Stomach (tissue), 9 donors: Measurements from ENCODE around the gene ZNF267. TPM values are rescaled to one million over a fixed set of nuclear protein-coding genes. Genes with fewer than 3 reads are reported as not detected.

Experiments
- DNase-seq, 2 donors: peaks; one replicate each; pipeline versions ENCODE4 v3.0.0 to v3.0.0-alpha.2; 2013 to 2019
- H3K27ac ChIP-seq, 5 donors: fragments of 200-600 bp in 4 of 5; sonication (generic) in 4 of 5; one replicate each; pipeline ENCODE4 v1.5.1; 2013 to 2019; ENCODE audit warnings: mild to moderate bottlenecking in 1 of 5, moderate library complexity in 1 of 5
- H3K27me3 ChIP-seq, 3 donors: fragments of 200-600 bp; sonication (generic); one replicate each; pipeline ENCODE4 v1.5.1; 2017 to 2019; ENCODE audit warnings: mixed run types in 1 of 3
- H3K36me3 ChIP-seq, 4 donors: fragments of 200-600 bp; sonication (generic); 1 replicate in 3 of 4; 2 replicates in 1 of 4; pipeline ENCODE4 v1.5.1; 2016 to 2019
- H3K4me1 ChIP-seq, 4 donors: fragments of 200-600 bp; sonication (generic); one replicate each; pipeline ENCODE4 v1.5.1; 2016 to 2019
- H3K4me3 ChIP-seq, 4 donors: fragments of 200-600 bp; sonication (generic) in 3 of 4; one replicate each; pipeline ENCODE4 v1.5.1; 2016 to 2019; ENCODE audit warnings: mild to moderate bottlenecking in 1 of 4
- H3K9me3 ChIP-seq, 4 donors: fragments of 200-600 bp; sonication (generic); one replicate each; pipeline ENCODE4 v1.5.1; 2016 to 2019
- CTCF ChIP-seq, 7 experiments: fragments of 450-650 bp in 4 of 7; fragments of 200-600 bp in 3 of 7; sonication (generic) in 3 of 7; IDR thresholded peaks; one replicate each; pipeline ENCODE4 v1.5.1; 2016 to 2019; ENCODE audit warnings: antibody characterized with exemption in 7 of 7, control low read depth in 2 of 7, mild to moderate bottlenecking in 1 of 7
- EP300 ChIP-seq: sonication (generic); formaldehyde crosslinking; IDR thresholded peaks from one replicate; pipeline ENCODE4 v1.6.1; 2017; ENCODE audit warnings: antibody characterized with exemption
- POLR2A ChIP-seq, 4 donors: fragments of 450-650 bp; IDR thresholded peaks; one replicate each; pipeline ENCODE4 v1.6.1; 2016; ENCODE audit warnings: antibody characterized with exemption in 4 of 4, control low read depth in 2 of 4, mild to moderate bottlenecking in 1 of 4, moderate library complexity in 1 of 4
- POLR2AphosphoS5 ChIP-seq, 3 donors: sonication (generic); formaldehyde crosslinking; IDR thresholded peaks; one replicate each; pipeline ENCODE4 v1.6.1; 2016; ENCODE audit warnings: antibody characterized with exemption in 3 of 3
- WGBS, 5 donors: extraction: QIAGEN DNeasy Blood & Tissue Kit in 3 of 5; methylation state at CpG; one replicate each; pipeline versions ENCODE4 v1.1.5 to v1.1.7; 2013 to 2018; 5-methylcytosine and 5-hydroxymethylcytosine counted together
- intact Hi-C: fragments of 100-400 bp; cut with DNase I; formaldehyde crosslinking; loops from one replicate; pipeline ENCODE4 v1.15.1; 2023; ENCODE audit warnings: low total_unique reads
- polyA plus RNA-seq, 3 donors: library from polyadenylated mRNA; stranded (reverse); fragments of 200-250 nt; gene quantifications; one replicate each; pipeline ENCODE4 v1.2.3, GENCODE V29; 2013
- total RNA-seq, 5 donors: library from RNA; depleted of rRNA; stranded (reverse); fragments of >200 nt; gene quantifications; one replicate each; pipeline versions ENCODE4 v1.1.0 to v1.2.3, GENCODE V29; 2014 to 2016
- donor health status: healthy with polysubstance abuse.
- donor health status: Bipolar disorder and iron deficiency.
- donor health status: healthy.

Gene ZNF267
- total and polyA plus RNA-seq, 8 donors: 3.5 to 30.3 (median 13.2) TPM

GRCh38 chr16:31868164-31868563, 5.4 kb upstream of the ZNF267 start:
- Histone ChIP-seq H3K9me3 (no peaks in the 10 kb centered on the region), H3K27me3 (peaks cover 0 to 3% (median 0%) of the 10 kb centered on the region in 3 donors), H3K27ac (no peak overlapping the region), H3K4me1 (peaks cover 0 to 11% (median 10%) of the 10 kb centered on the region in 4 donors), H3K36me3 (no peaks in the 10 kb centered on the region), H3K4me3 (no peak overlapping the region)
- TF ChIP-seq POLR2A (IDR thresholded peaks at IDR 0.05) (no peak), CTCF (IDR thresholded peaks at IDR 0.05) (no peak), POLR2AphosphoS5 (IDR thresholded peaks at IDR 0.05) (no peak), EP300 (no peak)
- WGBS, 5 donors: 24 to 37% (median 32%) methylated on average over 3 of the region's 3 CpGs
- no peak for DNase-seq
- intact Hi-C loops: no loop called here

GRCh38 chr16:31868691-31869167, 4.9 kb upstream of the ZNF267 start:
- TF ChIP-seq CTCF (IDR thresholded peaks at IDR 0.05): peak in 5 of 7 experiments; percentile 64 to 84 (median 75)
- no peak for TF ChIP-seq POLR2AphosphoS5 (IDR thresholded peaks at IDR 0.05)
- 9 to 16% (median 14%) methylated on average over 6 to 8 of the region's 8 CpGs for WGBS, 5 donors
- intact Hi-C loops: no loop called here
- Histone ChIP-seq H3K4me1 (peaks cover 0 to 14% (median 12%) of the 10 kb centered on the region in 4 donors), H3K9me3 (no peaks in the 10 kb centered on the region), H3K36me3 (no peaks in the 10 kb centered on the region), H3K27me3 (peaks cover 0 to 3% (median 0%) of the 10 kb centered on the region in 3 donors), H3K4me3 (peak overlapping the region in 1 of 4 donors; percentile 16), H3K27ac (peak overlapping the region in 4 of 5 donors; percentile 36 to 77 (median 45))
- peak; percentile 89 for DNase-seq

DNA sequence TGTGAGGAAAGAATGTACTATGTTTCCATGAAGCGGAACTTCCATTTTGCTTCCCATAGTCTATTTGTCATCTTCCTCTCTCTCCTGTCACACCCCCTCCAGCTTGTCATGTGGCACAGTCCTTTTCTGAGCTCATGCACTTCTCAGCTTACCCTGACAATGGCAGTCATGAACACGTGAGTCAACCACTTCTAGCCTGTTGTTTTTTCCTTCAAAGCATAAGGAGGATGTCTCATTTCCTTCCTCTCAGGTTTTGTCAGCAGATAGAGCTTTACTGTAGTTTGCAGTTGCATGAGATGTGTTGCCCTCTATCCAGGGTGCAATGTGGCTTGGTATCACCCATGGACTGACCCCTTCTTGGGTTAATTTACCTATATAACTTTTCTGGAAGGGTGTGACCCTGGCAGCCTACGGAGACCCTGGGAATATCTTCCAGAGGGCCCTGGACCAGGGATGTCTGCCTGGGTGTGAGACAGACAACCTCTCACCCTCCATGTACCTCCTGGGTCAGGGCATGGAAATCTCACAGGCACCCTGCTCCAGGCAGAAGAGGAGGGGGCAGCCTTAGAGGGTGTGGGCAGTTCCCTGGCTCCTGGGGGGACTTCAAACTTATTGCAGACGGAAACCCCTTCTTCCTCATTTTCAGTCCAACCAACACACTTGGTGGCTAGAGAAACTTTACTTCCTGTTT, 4.0 kb upstream of the ZNF267 start:
- peak in 1 of 2 donors; percentile 81 for DNase-seq
- no peak overlapping the region for H3K4me3 ChIP-seq
- WGBS, 5 donors: 36 to 53% (median 49%) methylated on average over 4 of the region's 4 CpGs
- H3K36me3 ChIP-seq: no peaks in the 10 kb centered on the region
- peak overlapping the region; percentile 37 to 80 (median 62) for H3K27ac ChIP-seq
- no peaks in the 10 kb centered on the region for H3K27me3 ChIP-seq
- intact Hi-C loops: no loop called here
- no peak for TF ChIP-seq EP300
- no peak for TF ChIP-seq POLR2A (IDR thresholded peaks at IDR 0.05)
- TF ChIP-seq POLR2AphosphoS5 (IDR thresholded peaks at IDR 0.05): peak in 2 of 3 donors; percentile 37 to 44
- peaks cover under 1 to 18% (median 14%) of the 10 kb centered on the region in 4 donors for H3K4me1 ChIP-seq
- H3K9me3 ChIP-seq: no peaks in the 10 kb centered on the region

DNA sequence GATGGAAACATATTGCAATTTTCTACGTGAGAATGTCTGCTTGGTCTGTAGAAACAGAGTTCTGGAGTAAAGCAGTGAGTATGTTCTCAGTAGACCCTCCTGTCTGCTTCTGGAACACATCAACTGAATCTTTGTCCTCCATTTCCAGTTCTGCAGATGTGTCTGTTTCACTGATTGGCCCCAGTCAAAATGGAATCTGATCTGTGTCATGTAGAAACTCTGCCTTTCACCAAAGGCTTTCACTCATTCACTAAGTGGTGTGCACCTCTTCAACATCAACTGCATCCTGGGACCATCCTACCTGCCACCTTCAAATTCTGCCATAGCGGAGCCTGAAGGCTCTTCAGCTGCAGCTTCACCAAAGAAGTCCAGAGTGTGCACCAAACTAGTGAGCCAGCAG, 2.8 kb upstream of the ZNF267 start:
- no peaks in the 10 kb centered on the region for H3K36me3 ChIP-seq
- TF ChIP-seq POLR2A (IDR thresholded peaks at IDR 0.05) (no peak), CTCF (IDR thresholded peaks at IDR 0.05) (no peak), POLR2AphosphoS5 (IDR thresholded peaks at IDR 0.05) (no peak), EP300 (no peak)
- H3K4me1 ChIP-seq: peaks cover 11 to 29% (median 25%) of the 10 kb centered on the region in 4 donors
- H3K27ac ChIP-seq: no peak overlapping the region
- DNase-seq: no peak
- no peak overlapping the region for H3K4me3 ChIP-seq
- H3K9me3 ChIP-seq: no peaks in the 10 kb centered on the region
- H3K27me3 ChIP-seq: no peaks in the 10 kb centered on the region
- intact Hi-C loops: no loop called here
- 60 to 87% (median 82%) methylated on average over 2 of the region's 2 CpGs for WGBS, 5 donors

GRCh38 chr16:31871510-31871909, 2.1 kb upstream of the ZNF267 start:
- Histone ChIP-seq H3K4me1 (peaks cover 16 to 36% (median 32%) of the 10 kb centered on the region in 4 donors), H3K27me3 (no peaks in the 10 kb centered on the region), H3K4me3 (no peak overlapping the region), H3K36me3 (no peaks in the 10 kb centered on the region), H3K9me3 (no peaks in the 10 kb centered on the region), H3K27ac (no peak overlapping the region)
- no peak for DNase-seq
- intact Hi-C loops: no loop called here
- TF ChIP-seq POLR2A (IDR thresholded peaks at IDR 0.05) (no peak), POLR2AphosphoS5 (IDR thresholded peaks at IDR 0.05) (no peak), EP300 (no peak)
- WGBS, 5 donors: 77 to 83% (median 82%) methylated on average over 3 of the region's 3 CpGs
